Lung (tissue), 12 donors: ENCODE measurements around the gene SSH2. TPM values are rescaled to one million over a fixed set of nuclear protein-coding genes. Genes with fewer than 3 reads are reported as not detected.
A peak's percentile ranks its signal among the peaks of the same experiment; 100 is the strongest.

Experiments used
- ATAC-seq: fragments of 200-7000 bp; cut with Tn5 transposase; one replicate; pipeline ENCODE4 v1.9.1; 2020; ENCODE audit warnings: moderate number of reproducible peaks; ENCODE audit not compliant: insufficient read depth, low FRiP score
- DNase-seq, 3 donors: peaks; one replicate each; pipeline ENCODE4 v3.0.0-alpha.2; 2013 to 2017
- H3K27ac ChIP-seq, 2 donors: one replicate each; pipeline ENCODE4 v1.5.1; 2013; ENCODE audit warnings: mild to moderate bottlenecking in 2 of 2, moderate library complexity in 2 of 2, control low read depth in 1 of 2, inconsistent platforms in 1 of 2, low read depth in 1 of 2, low read length in 1 of 2
- H3K27me3 ChIP-seq, 3 donors: one replicate each; pipeline ENCODE4 v1.5.1; 2013; ENCODE audit warnings: low read length in 2 of 3; ENCODE audit not compliant: control insufficient read depth in 3 of 3, insufficient read depth in 3 of 3
- H3K36me3 ChIP-seq, 4 donors: one replicate each; pipeline ENCODE4 v1.5.1; 2013; ENCODE audit warnings: low read length in 4 of 4, mild to moderate bottlenecking in 1 of 4, moderate library complexity in 1 of 4; ENCODE audit not compliant: control insufficient read depth in 4 of 4, insufficient read depth in 4 of 4
- H3K4me1 ChIP-seq, 5 donors: one replicate each; pipeline ENCODE4 v1.5.1; 2013; ENCODE audit warnings: low read length in 5 of 5, mild to moderate bottlenecking in 2 of 5, moderate library complexity in 1 of 5; ENCODE audit not compliant: control insufficient read depth in 5 of 5, insufficient read depth in 5 of 5
- H3K4me3 ChIP-seq: one replicate; pipeline ENCODE4 v1.5.1; 2013; ENCODE audit warnings: mild to moderate bottlenecking, control low read depth, moderate library complexity
- H3K9ac ChIP-seq, 2 donors: one replicate each; pipeline ENCODE4 v1.5.1; 2013; ENCODE audit warnings: low read length in 2 of 2, control low read depth in 1 of 2; ENCODE audit not compliant: insufficient read depth in 1 of 2
- H3K9me3 ChIP-seq, 4 donors: one replicate each; pipeline ENCODE4 v1.5.1; 2013; ENCODE audit warnings: low read length in 3 of 4, mild to moderate bottlenecking in 1 of 4, moderate library complexity in 1 of 4; ENCODE audit not compliant: control insufficient read depth in 4 of 4, insufficient read depth in 3 of 4
- WGBS, 2 donors: extraction: QIAGEN DNeasy Blood & Tissue Kit; methylation state at CpG; one replicate each; pipeline ENCODE4 v1.1.7; 2013; 5-methylcytosine and 5-hydroxymethylcytosine counted together
- polyA plus RNA-seq, 2 donors: library from polyadenylated mRNA; stranded (reverse); fragments of 200-250 nt; gene quantifications; one replicate each; pipeline ENCODE4 v1.2.1, GENCODE V29; 2013
- total RNA-seq, 2 donors: library from RNA; depleted of rRNA in 1 of 2; stranded (reverse); fragments of >200 nt in 1 of 2; gene quantifications; one replicate each; pipeline ENCODE4 v1.2.1, GENCODE V29; 2014 to 2021
- TF ChIP-seq, protein P1 (sequence below): IDR thresholded peaks from 2 replicates; pipeline ENCODE4 v1.5.1; 2012; ENCODE audit warnings: mild to moderate bottlenecking; ENCODE audit errors: control extremely low read depth, extremely low read depth
- donor health status: control.
- donor health status: control.
- donor health status: Bipolar disorder and iron deficiency.
- donor health status: healthy.
- donor health status: DM: yes; HTN: yes; CAD: no.

The SSH2 gene
- total and polyA plus RNA-seq, 4 donors: 23.4 to 69.4 (median 41.1) TPM

DNA sequence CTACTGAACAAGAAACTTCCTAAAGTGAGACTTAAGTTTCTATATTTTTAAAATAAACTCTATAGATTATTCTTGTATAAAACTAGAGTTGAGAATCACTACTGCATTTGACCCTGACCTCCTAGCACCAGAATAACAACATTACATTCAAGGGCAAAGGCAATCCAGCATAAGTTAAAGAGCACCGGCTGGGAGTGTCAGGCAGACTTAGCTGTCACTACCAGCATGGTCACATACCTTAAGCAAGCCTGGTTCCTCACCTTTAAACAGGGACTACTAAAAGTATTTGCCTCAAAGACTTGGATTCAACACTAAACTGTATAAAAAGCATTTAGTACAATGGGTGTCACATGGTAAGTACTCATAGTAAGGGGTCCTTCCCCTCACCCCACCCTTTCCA is 90.4 kb downstream of the SSH2 start:
- peaks cover 2 to 6% (median 3%) of the 10 kb centered on the region in 5 donors for H3K4me1 ChIP-seq
- no peak for ATAC-seq
- no peaks in the 10 kb centered on the region for H3K36me3 ChIP-seq
- H3K9ac ChIP-seq: no peak overlapping the region
- WGBS, 2 donors: 81 to 90% methylated on average over 1 of the region's 1 CpG
- DNase-seq: no peak
- TF ChIP-seq, protein P1, sequence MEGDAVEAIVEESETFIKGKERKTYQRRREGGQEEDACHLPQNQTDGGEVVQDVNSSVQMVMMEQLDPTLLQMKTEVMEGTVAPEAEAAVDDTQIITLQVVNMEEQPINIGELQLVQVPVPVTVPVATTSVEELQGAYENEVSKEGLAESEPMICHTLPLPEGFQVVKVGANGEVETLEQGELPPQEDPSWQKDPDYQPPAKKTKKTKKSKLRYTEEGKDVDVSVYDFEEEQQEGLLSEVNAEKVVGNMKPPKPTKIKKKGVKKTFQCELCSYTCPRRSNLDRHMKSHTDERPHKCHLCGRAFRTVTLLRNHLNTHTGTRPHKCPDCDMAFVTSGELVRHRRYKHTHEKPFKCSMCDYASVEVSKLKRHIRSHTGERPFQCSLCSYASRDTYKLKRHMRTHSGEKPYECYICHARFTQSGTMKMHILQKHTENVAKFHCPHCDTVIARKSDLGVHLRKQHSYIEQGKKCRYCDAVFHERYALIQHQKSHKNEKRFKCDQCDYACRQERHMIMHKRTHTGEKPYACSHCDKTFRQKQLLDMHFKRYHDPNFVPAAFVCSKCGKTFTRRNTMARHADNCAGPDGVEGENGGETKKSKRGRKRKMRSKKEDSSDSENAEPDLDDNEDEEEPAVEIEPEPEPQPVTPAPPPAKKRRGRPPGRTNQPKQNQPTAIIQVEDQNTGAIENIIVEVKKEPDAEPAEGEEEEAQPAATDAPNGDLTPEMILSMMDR: no peak
- H3K27ac ChIP-seq: no peak overlapping the region
- H3K4me3 ChIP-seq: no peak overlapping the region
- no peaks in the 10 kb centered on the region for H3K27me3 ChIP-seq
- no peaks in the 10 kb centered on the region for H3K9me3 ChIP-seq

DNA sequence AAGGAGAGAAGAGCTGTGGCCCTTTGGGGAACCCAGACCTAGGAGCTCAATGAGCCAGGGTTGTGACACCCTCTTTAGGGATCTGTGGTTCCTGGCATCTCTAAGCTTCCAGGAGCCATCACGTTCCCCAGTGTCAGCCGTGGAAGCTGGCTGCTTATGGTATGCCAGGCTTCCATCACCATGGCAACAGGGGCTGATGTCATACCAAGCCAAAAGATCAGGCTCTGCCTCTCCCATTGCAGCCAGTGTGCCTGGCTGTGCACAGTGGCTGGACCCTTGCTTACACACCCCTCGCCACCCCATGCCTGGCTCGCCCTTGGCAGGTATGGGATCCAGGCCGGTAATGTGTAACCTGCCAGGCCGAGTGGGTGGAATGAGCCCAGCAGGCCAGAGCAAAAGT is 91.1 kb downstream of the SSH2 start:
- no peak overlapping the region for H3K9ac ChIP-seq
- TF ChIP-seq, protein P1: no peak
- 79 to 85% methylated on average over 6 of the region's 6 CpGs for WGBS, 2 donors
- H3K36me3 ChIP-seq: no peaks in the 10 kb centered on the region
- no peak overlapping the region for H3K4me3 ChIP-seq
- no peak overlapping the region for H3K27ac ChIP-seq
- peaks cover 0 to 2% (median 0%) of the 10 kb centered on the region in 5 donors for H3K4me1 ChIP-seq
- H3K27me3 ChIP-seq: no peaks in the 10 kb centered on the region
- no peak for ATAC-seq
- no peaks in the 10 kb centered on the region for H3K9me3 ChIP-seq
- DNase-seq: peak in 1 of 3 donors; percentile 27

DNA sequence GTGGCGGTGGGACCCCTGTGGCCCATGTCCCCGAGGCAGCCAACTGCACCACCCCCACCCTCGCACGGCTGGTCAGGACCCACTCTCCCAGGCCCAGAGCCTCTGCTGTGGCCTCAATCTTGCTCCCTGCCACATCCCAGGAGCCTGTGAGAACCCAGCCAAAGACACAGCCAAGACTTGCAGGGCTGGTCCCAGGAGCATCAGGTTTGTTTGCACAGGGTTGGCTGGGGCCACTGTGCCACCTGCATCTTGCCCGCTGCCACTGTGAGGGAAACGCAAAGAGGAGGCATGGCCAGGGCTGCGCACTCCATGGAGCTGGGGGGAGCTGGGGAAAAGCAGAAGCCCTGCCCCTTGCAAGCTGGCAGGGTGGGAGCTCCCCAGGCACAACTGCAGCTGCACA is 92.5 kb downstream of the SSH2 start:
- Histone ChIP-seq H3K9me3 (no peaks in the 10 kb centered on the region), H3K4me3 (no peak overlapping the region), H3K27me3 (no peaks in the 10 kb centered on the region), H3K4me1 (peaks cover 0 to 2% (median 0%) of the 10 kb centered on the region in 5 donors), H3K27ac (no peak overlapping the region), H3K36me3 (no peaks in the 10 kb centered on the region), H3K9ac (no peak overlapping the region)
- 95 to 96% methylated on average over 7 of the region's 7 CpGs for WGBS, 2 donors
- TF ChIP-seq, protein P1: no peak
- DNase-seq: no peak
- ATAC-seq: no peak

DNA sequence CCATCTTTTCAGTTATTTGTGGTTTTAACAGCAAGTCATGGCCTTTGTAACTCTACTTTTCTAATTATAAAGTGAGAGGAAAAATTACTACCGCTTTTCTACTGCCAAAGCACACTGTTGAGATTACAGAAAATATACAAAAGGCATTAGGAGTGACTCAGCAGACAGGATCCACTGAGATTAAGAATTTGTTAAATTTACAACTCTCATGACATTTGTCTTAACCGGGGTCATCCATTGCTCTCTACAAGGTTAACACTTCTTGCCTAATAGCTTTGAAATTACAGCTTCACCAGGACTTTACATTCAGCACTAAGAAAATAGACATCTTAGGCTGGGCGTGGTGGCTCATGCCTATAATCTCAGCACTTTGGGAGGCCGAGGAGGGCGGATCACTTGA is 93.4 kb downstream of the SSH2 start:
- Histone ChIP-seq H3K4me1 (peaks cover 0 to 2% (median 0%) of the 10 kb centered on the region in 5 donors), H3K27me3 (no peaks in the 10 kb centered on the region), H3K27ac (no peak overlapping the region), H3K36me3 (no peaks in the 10 kb centered on the region), H3K9ac (no peak overlapping the region), H3K4me3 (no peak overlapping the region), H3K9me3 (no peaks in the 10 kb centered on the region)
- TF ChIP-seq, protein P1: no peak
- ATAC-seq: no peak
- no peak for DNase-seq
- 72 to 82% methylated on average over 5 of the region's 5 CpGs for WGBS, 2 donors
